NB4 (cell line): Measurements from ENCODE around the gene AFF1.
"Not testable (repeated sequence)": the region's sequence is repeated elsewhere in the genome, so short reads cannot be mapped to it uniquely, and the experiment has no call there.

Experiments used
- DNase-seq: peaks from one replicate; pipeline ENCODE4 v3.0.0; 2010; ENCODE audit warnings: low read depth
- H3K4me3 ChIP-seq: one replicate; pipeline ENCODE4 v1.5.1; 2011; ENCODE audit warnings: mild to moderate bottlenecking, low read depth, low read length, moderate library complexity
- MYC ChIP-seq: IDR thresholded peaks from 2 replicates; pipeline ENCODE4 v1.6.1; 2011; ENCODE audit warnings: low read depth, low read length
- POLR2A ChIP-seq: IDR thresholded peaks from 2 replicates; pipeline ENCODE4 v1.6.1; 2011; ENCODE audit warnings: mild to moderate bottlenecking; ENCODE audit not compliant: insufficient read length; ENCODE audit errors: extremely low read depth
- TF ChIP-seq, protein P1 (sequence below): IDR thresholded peaks from one replicate; pipeline ENCODE4 v1.5.1; 2012; ENCODE audit warnings: low read depth, low read length
- TF ChIP-seq, protein P2 (sequence below): IDR thresholded peaks from 2 replicates; pipeline ENCODE4 v1.6.1; 2011; ENCODE audit warnings: low read depth, low read length

AFF1 gene

DNA sequence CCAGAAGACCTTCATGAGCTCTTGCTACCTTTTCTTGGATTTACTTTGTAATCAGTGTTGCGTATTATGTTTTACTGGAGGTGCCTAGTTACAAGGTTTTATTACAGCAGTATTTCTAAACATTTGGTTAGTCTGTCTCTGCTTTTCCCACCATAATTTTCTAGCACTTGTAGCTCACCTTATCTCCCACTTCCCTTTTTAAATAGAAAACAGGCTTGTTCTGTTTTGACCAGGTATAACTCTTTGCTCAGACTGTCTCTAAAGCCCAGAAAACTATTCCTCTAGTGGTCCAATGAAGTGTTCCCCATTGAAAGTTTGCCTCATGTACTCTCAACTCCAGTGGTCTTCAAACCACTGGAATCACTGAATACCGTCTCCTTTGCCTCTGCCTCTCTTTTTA lies 43.9 kb downstream of the AFF1 start:
- TF ChIP-seq, protein P1, sequence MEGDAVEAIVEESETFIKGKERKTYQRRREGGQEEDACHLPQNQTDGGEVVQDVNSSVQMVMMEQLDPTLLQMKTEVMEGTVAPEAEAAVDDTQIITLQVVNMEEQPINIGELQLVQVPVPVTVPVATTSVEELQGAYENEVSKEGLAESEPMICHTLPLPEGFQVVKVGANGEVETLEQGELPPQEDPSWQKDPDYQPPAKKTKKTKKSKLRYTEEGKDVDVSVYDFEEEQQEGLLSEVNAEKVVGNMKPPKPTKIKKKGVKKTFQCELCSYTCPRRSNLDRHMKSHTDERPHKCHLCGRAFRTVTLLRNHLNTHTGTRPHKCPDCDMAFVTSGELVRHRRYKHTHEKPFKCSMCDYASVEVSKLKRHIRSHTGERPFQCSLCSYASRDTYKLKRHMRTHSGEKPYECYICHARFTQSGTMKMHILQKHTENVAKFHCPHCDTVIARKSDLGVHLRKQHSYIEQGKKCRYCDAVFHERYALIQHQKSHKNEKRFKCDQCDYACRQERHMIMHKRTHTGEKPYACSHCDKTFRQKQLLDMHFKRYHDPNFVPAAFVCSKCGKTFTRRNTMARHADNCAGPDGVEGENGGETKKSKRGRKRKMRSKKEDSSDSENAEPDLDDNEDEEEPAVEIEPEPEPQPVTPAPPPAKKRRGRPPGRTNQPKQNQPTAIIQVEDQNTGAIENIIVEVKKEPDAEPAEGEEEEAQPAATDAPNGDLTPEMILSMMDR = no peak
- TF ChIP-seq, protein P2, sequence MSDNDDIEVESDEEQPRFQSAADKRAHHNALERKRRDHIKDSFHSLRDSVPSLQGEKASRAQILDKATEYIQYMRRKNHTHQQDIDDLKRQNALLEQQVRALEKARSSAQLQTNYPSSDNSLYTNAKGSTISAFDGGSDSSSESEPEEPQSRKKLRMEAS = no peak
- TF ChIP-seq MYC = no peak
- TF ChIP-seq POLR2A = no peak
- DNase-seq = no peak
- no peak overlapping the region for H3K4me3 ChIP-seq

DNA sequence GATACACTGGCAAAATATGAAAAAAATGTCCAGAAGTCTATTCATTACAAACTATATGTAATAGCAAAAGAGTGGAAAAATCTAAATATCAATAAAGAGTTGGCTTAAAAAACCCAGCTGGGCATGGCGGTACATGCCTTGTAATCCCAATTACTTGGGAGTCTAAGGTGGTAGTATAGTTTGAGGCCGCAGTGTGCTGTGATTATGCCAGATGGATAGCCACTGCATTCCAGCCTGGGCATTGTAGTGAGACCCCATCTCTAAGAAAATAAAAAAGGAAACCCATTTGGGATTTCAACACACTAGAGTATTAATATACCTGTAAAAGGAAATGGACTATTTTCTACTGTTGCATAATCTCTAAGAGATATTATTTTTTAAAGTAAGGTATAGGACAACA lies 45.4 kb downstream of the AFF1 start:
- TF ChIP-seq POLR2A (no peak), MYC (no peak)
- TF ChIP-seq, protein P2 = no peak
- TF ChIP-seq, protein P1 = no peak
- no peak for DNase-seq

DNA sequence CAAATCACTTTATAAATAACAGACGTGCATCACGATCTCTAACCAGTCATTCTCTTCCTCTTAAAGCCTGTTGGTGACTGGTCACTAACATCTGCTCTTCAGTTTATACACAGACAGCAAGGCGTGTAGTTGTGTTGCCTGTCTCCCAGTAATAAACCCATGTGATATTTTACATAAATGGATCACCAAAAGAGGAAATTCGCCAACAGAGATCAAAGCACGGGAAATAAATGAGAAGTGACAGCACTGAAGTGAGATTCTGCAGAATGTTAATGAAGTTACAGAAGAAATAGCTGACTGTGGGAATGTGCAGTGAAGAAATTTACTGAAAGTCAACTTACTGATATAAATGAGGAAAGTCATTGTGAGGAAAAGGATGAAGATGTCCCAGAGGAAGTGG lies 47.0 kb downstream of the AFF1 start:
- H3K4me3 ChIP-seq = no peak overlapping the region
- TF ChIP-seq, protein P2 = no peak
- TF ChIP-seq POLR2A (no peak), MYC (no peak)
- TF ChIP-seq, protein P1 = no peak
- DNase-seq = no peak

More for the DNA sequence above, 45.4 kb downstream of the AFF1 start:
- no peak overlapping the region for H3K4me3 ChIP-seq

DNA sequence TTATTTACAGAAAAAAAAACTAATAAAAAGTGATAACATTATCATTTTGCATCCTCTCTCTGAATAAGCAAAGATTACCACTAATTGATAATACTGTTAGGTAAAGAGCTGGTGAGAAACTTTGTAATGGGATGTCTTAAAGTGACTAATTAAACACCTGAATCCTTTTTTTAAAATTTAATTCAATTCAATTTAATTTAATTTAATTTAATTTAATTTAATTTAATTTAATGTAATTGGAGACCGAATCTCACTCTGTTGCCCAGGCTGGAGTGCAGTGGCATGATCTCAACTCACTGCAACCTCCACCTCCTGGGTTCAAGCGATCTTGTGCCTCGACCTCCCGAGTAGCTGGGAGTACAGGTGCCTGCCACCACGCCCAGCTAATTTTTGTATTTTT lies 51.0 kb downstream of the AFF1 start:
- H3K4me3 ChIP-seq, DNase-seq: not testable (repeated sequence)

DNA sequence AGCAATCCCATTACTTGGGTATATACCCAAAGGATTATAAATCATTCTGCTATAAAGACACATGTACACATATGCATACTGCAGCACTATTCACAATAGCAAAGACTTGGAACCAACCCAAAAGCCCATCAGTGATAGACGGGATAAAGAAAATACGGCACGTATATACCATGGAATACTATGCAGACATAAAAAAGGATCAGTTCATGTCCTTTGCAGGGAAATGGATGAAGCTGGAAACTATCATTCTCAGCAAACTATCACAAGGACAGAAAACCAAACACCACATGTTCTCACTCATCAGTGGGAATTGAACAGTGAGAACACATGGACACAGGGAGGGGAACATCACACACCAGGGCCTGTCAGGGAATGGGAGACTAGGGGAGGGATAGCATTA lies 54.8 kb downstream of the AFF1 start:
- not testable (repeated sequence) for H3K4me3 ChIP-seq, DNase-seq

DNA sequence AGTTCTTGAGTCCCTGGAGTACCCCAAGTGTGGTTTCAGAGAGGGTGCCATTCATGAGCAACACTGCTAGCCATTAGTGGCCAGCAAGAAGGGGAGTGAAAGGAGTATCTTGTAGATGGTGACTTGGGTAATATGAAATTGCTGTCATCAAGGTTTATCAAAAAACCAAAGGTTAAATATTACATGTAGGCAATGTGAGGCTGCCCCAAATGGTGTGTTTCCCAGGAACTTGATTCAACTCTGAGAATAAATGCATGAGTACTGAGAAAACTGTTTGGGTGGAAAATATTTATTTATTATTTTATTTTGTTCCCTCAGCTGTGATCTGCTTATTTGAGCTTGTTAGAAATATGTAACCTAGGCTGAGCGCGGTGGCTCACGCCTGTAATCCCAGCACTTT lies 55.7 kb downstream of the AFF1 start:
- TF ChIP-seq POLR2A (no peak), MYC (no peak)
- TF ChIP-seq, protein P1 = no peak
- TF ChIP-seq, protein P2 = no peak
- DNase-seq = no peak
- no peak overlapping the region for H3K4me3 ChIP-seq

DNA sequence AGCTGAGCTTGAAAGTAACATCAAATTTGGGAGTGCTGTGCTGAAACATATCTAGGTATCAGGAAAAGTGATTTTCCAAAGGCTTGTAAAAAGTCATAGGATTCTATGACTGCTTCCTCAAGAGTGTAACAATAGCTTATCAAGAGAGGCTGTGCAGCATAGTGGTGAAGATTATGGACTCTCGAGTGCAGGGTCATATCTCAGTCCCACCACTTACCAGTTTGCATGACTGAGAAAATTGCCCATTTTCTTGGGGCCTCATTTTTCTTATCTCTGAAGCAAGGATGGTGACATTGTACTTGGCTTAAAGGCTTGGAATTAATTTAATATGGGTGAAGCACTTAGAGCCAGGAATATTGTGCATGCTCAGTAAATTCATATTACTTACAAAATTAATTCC lies 57.2 kb downstream of the AFF1 start:
- DNase-seq = no peak
- no peak overlapping the region for H3K4me3 ChIP-seq
- TF ChIP-seq MYC = no peak
- TF ChIP-seq, protein P2 = no peak
- TF ChIP-seq POLR2A = no peak
- TF ChIP-seq, protein P1 = no peak
